IMR-90 (cell line): ENCODE measurements around the gene PTPRN2. TPM values are rescaled to one million over a fixed set of nuclear protein-coding genes. Genes with fewer than 3 reads are reported as not detected.

Experiments
- ATAC-seq: fragments of 200-7000 bp; cut with Tn5 transposase; 2 replicates; pipeline ENCODE4 v1.9.1; 2020; ENCODE audit warnings: low read depth, mild to moderate bottlenecking, moderate library complexity
- BruUV-seq: library from RNA; stranded (reverse); fragments of 400-500 nt; replicated peaks from 2 replicates; lab custom pipeline; 2021; lab: Mats Ljungman, UMichigan
- CTCF ChIA-PET: fragments of 300-600 bp; formaldehyde crosslinking; extraction: SDS; loops from one replicate; lab custom pipeline; 2021; ENCODE audit warnings: antibody characterized with exemption; lab: Yijun Ruan, JAX
- POLR2A ChIA-PET: fragments of 300-600 bp; sonication (Branson Sonifier 250); formaldehyde crosslinking; loops from one replicate; lab custom pipeline; 2022; ENCODE audit warnings: antibody characterized with exemption; ENCODE audit not compliant: unreplicated experiment; lab: Charles Lee
- DNase-seq: peaks from one replicate; pipeline ENCODE4 v3.0.0; 2013
- H2AFZ ChIP-seq: replicated peaks from 2 replicates; pipeline ENCODE3; 2013; ENCODE audit warnings: low read length, mild to moderate bottlenecking; ENCODE audit not compliant: poor library complexity
- H2AK5ac ChIP-seq: 2 replicates; pipeline ENCODE4 v1.6.1; 2013; ENCODE audit warnings: low read depth, low read length, inconsistent platforms
- H2AK9ac ChIP-seq: replicated peaks from 2 replicates; pipeline ENCODE3; 2013; ENCODE audit warnings: mild to moderate bottlenecking, low read depth, low read length, moderate library complexity; ENCODE audit not compliant: poor library complexity
- H2BK120ac ChIP-seq: 2 replicates; pipeline ENCODE4 v1.6.1; 2013; ENCODE audit warnings: low read depth, low read length, inconsistent platforms
- H2BK15ac ChIP-seq: 3 replicates; pipeline ENCODE4 v1.6.1; 2013; ENCODE audit warnings: low read depth, low read length, inconsistent platforms
- H2BK20ac ChIP-seq: 2 replicates; pipeline ENCODE4 v1.6.1; 2013; ENCODE audit warnings: low read depth, mild to moderate bottlenecking, inconsistent platforms, low read length, moderate library complexity
- H2BK5ac ChIP-seq: 2 replicates; pipeline ENCODE4 v1.6.1; 2013; ENCODE audit warnings: mild to moderate bottlenecking, low read depth, low read length, inconsistent platforms; ENCODE audit not compliant: poor library complexity, severe bottlenecking
- H3K14ac ChIP-seq: replicated peaks from 2 replicates; pipeline ENCODE4 v1.6.1; 2013; ENCODE audit warnings: low read depth, low read length, inconsistent platforms
- H3K18ac ChIP-seq: 2 replicates; pipeline ENCODE4 v1.6.1; 2013; ENCODE audit warnings: low read depth, low read length, control low read depth
- H3K23ac ChIP-seq: 2 replicates; pipeline ENCODE4 v1.6.1; 2013; ENCODE audit warnings: low read depth, low read length, inconsistent platforms
- H3K27ac ChIP-seq: 2 replicates; pipeline ENCODE4 v1.5.1; 2013; ENCODE audit warnings: mild to moderate bottlenecking, control low read depth, low read length; ENCODE audit not compliant: insufficient read depth
- H3K27me3 ChIP-seq: 2 replicates; pipeline ENCODE4 v1.6.1; 2013; ENCODE audit warnings: low read length; ENCODE audit not compliant: control insufficient read depth, insufficient read depth
- H3K36me3 ChIP-seq: 2 replicates; pipeline ENCODE4 v1.6.1; 2013; ENCODE audit warnings: low read length, mixed read lengths; ENCODE audit not compliant: control insufficient read depth, insufficient read depth
- H3K4ac ChIP-seq: 2 replicates; pipeline ENCODE4 v1.6.1; 2013; ENCODE audit warnings: low read depth, low read length, inconsistent platforms
- H3K4me1 ChIP-seq: 2 replicates; pipeline ENCODE4 v1.6.1; 2013; ENCODE audit warnings: low read length, mixed read lengths; ENCODE audit not compliant: control insufficient read depth, insufficient read depth
- H3K4me2 ChIP-seq: 2 replicates; pipeline ENCODE4 v1.6.1; 2013; ENCODE audit warnings: low read depth, mild to moderate bottlenecking, control low read depth, low read length, moderate library complexity
- H3K4me3 ChIP-seq: 2 replicates; pipeline ENCODE4 v1.5.1; 2013; ENCODE audit warnings: low read depth, mild to moderate bottlenecking, control low read depth, low read length, moderate library complexity; ENCODE audit not compliant: insufficient read depth
- H3K56ac ChIP-seq: 2 replicates; pipeline ENCODE4 v1.6.1; 2013; ENCODE audit warnings: low read length, inconsistent platforms; ENCODE audit not compliant: insufficient read depth; ENCODE audit errors: extremely low read depth
- H3K79me1 ChIP-seq, 2 experiments: 2 replicates each; pipeline ENCODE4 v1.6.1; 2013; ENCODE audit warnings: low read length in 2 of 2, inconsistent platforms in 1 of 2, low read depth in 1 of 2
- H3K9ac ChIP-seq: 2 replicates; pipeline ENCODE4 v1.6.1; 2013; ENCODE audit warnings: low read depth, low read length, control low read depth
- H3K9me1 ChIP-seq: 2 replicates; pipeline ENCODE4 v1.6.1; 2013; ENCODE audit warnings: low read length, inconsistent platforms; ENCODE audit not compliant: insufficient read depth
- H3K9me3 ChIP-seq: 2 replicates; pipeline ENCODE4 v1.6.1; 2013; ENCODE audit warnings: low read length; ENCODE audit not compliant: control insufficient read depth, insufficient read depth
- H4K20me1 ChIP-seq: 2 replicates; pipeline ENCODE4 v1.6.1; 2013; ENCODE audit warnings: low read length, inconsistent platforms; ENCODE audit not compliant: insufficient read depth
- H4K5ac ChIP-seq: 2 replicates; pipeline ENCODE4 v1.6.1; 2013; ENCODE audit warnings: mild to moderate bottlenecking, low read depth, low read length, control low read depth
- H4K8ac ChIP-seq, 2 experiments: 2 replicates each; pipeline ENCODE4 v1.6.1; 2013; ENCODE audit warnings: low read depth in 2 of 2, low read length in 2 of 2, control low read depth in 1 of 2, inconsistent platforms in 1 of 2
- H4K91ac ChIP-seq: 2 replicates; pipeline ENCODE4 v1.6.1; 2013; ENCODE audit warnings: low read depth, low read length, inconsistent platforms; ENCODE audit not compliant: insufficient read depth
- FOS ChIP-seq: fragments of 150-350 bp; IDR thresholded peaks from 2 replicates; pipeline ENCODE4 v1.6.1; 2016; ENCODE audit warnings: low read depth, low read length
- MAZ ChIP-seq: IDR thresholded peaks from 2 replicates; pipeline ENCODE4 v1.6.1; 2012; ENCODE audit warnings: low read depth, mild to moderate bottlenecking, low read length, improper control_type of control experiment, moderate library complexity, borderline replicate concordance
- MXI1 ChIP-seq: IDR thresholded peaks from 2 replicates; pipeline ENCODE4 v1.6.1; 2012; ENCODE audit warnings: low read depth, mild to moderate bottlenecking, low read length, moderate library complexity, borderline replicate concordance
- NFE2L2 ChIP-seq: fragments of 150-350 bp; IDR thresholded peaks from 2 replicates; pipeline ENCODE4 v1.6.1; 2016; ENCODE audit warnings: low read depth, mild to moderate bottlenecking, low read length
- POLR2A ChIP-seq: IDR thresholded peaks from 2 replicates; pipeline ENCODE4 v1.6.1; 2012; ENCODE audit warnings: mild to moderate bottlenecking, low read depth, low read length
- RAD21 ChIP-seq: IDR thresholded peaks from 2 replicates; pipeline ENCODE4 v1.6.1; 2012; ENCODE audit warnings: low read length, improper control_type of control experiment
- RCOR1 ChIP-seq: IDR thresholded peaks from 2 replicates; pipeline ENCODE4 v1.6.1; 2012; ENCODE audit warnings: mild to moderate bottlenecking, low read length, improper control_type of control experiment; ENCODE audit not compliant: insufficient replicate concordance
- USF2 ChIP-seq: fragments of 150-350 bp; IDR thresholded peaks from 2 replicates; pipeline ENCODE4 v1.6.1; 2017; ENCODE audit warnings: mild to moderate bottlenecking, antibody characterized with exemption, low read length, low read depth
- WGBS, 2 experiments: methylation state at CpG; one replicate each; pipeline versions ENCODE4 v1.1.5 to v1.1.7; 2013; ENCODE audit warnings: missing lambda C conversion rate in 2 of 2; ENCODE audit not compliant: insufficient read length in 1 of 2; ENCODE audit errors: extremely low coverage in 2 of 2; 5-methylcytosine and 5-hydroxymethylcytosine counted together
- dilution Hi-C: fragments of 300-500 bp; cut with HindIII; formaldehyde crosslinking; loops from one replicate; pipeline ENCODE4 v1.14.3; 2018; ENCODE audit warnings: low sequenced_read_pairs; ENCODE audit not compliant: unreplicated experiment
- in situ Hi-C: fragments of 300-500 bp; cut with MboI; formaldehyde crosslinking; loops from 3 replicates; pipeline ENCODE4 v1.14.3; 2019; ENCODE audit warnings: low sequenced_read_pairs, inconsistent platforms, mixed read lengths
- intact Hi-C: fragments of 100-400 bp; cut with micrococcal nuclease; formaldehyde crosslinking; loops from 2 replicates; pipeline ENCODE4 v1.10.0; 2022
- polyA plus RNA-seq, 3 experiments: library from polyadenylated mRNA; depleted of rRNA; stranded (reverse); fragments of >200 nt; gene quantifications; 2 replicates each; pipeline ENCODE4 v1.2.3, GENCODE V29; 2012; ENCODE audit warnings: low replicate concordance in 1 of 3
- total RNA-seq: library from RNA; depleted of rRNA; stranded (reverse); fragments of >200 nt; gene quantifications from 2 replicates; pipeline ENCODE4 v1.2.3, GENCODE V29; 2012

Gene PTPRN2
- total and polyA plus RNA-seq, 2 of the 4 experiments (the other 2 are of a cell fraction) = 0.03 TPM; not detected in 1

- no peaks in the 10 kb centered on the region for H3K79me1 ChIP-seq
- no peak overlapping the region for H2BK5ac ChIP-seq
- no peak overlapping the region for H3K4me3 ChIP-seq
- H3K9ac ChIP-seq = no peak overlapping the region
- dilution Hi-C loops (no loop called here), in situ Hi-C loops (no loop called here), intact Hi-C loops (no loop called here)
- no peaks in the 10 kb centered on the region for H3K36me3 ChIP-seq
- ChIA-PET POLR2A (no interaction called here), CTCF (interaction anchor here (0.6 kb wide), 1 partner anchor 1570 kb away, joined by 3 read pairs; no protein-coding TSS in a partner anchor)
- H4K8ac ChIP-seq = no peak overlapping the region
- H2BK20ac ChIP-seq = no peak overlapping the region
- DNase-seq (no peak), ATAC-seq (no peak)
- no peak overlapping the region for H2AK5ac ChIP-seq
- WGBS, 2 experiments = 59% methylated on average over 11 of the region's 33 CpGs; no CpG with 5 or more reads in 1 of the 2 experiments
- no peak overlapping the region for H2AK9ac ChIP-seq
- H3K9me3 ChIP-seq = peaks cover 39% of the 10 kb centered on the region
- no peak overlapping the region for H3K14ac ChIP-seq
- BruUV-seq = no TSS peak
- H3K56ac ChIP-seq = no peak overlapping the region
- H4K20me1 ChIP-seq = no peaks in the 10 kb centered on the region
- H3K4me1 ChIP-seq = no peaks in the 10 kb centered on the region
- no peak overlapping the region for H3K4ac ChIP-seq
- no peak overlapping the region for H4K91ac ChIP-seq
- no peak overlapping the region for H3K27ac ChIP-seq
- no peak overlapping the region for H2BK15ac ChIP-seq
- no peak overlapping the region for H4K5ac ChIP-seq
- no peak overlapping the region for H3K4me2 ChIP-seq
- no peak overlapping the region for H3K23ac ChIP-seq
- no peaks in the 10 kb centered on the region for H3K9me1 ChIP-seq
- no peak overlapping the region for H2BK120ac ChIP-seq
- no peak overlapping the region for H3K18ac ChIP-seq
- TF ChIP-seq FOS (no peak), NFE2L2 (no peak), RAD21 (no peak), MAZ (no peak), RCOR1 (no peak), MXI1 (no peak), POLR2A (no peak), USF2 (no peak)
- H2AFZ ChIP-seq = no peak overlapping the region
- H3K27me3 ChIP-seq = no peaks in the 10 kb centered on the region
Measured at GRCh38 chr7:157497744-157498651, 1089.6 kb downstream of the PTPRN2 start.
